CD14-positive monocyte (primary cell): Measurements from ENCODE around the gene INO80D. TPM values are rescaled to one million over a fixed set of nuclear protein-coding genes. Genes with fewer than 3 reads are reported as not detected.
A peak's percentile ranks its signal among the peaks of the same experiment; 100 is the strongest.

Experiments
- DNase-seq, 3 donors: peaks; one replicate each; pipeline ENCODE4 v3.0.0-alpha.2; 2011 to 2022
- H2AFZ ChIP-seq: 2 replicates; pipeline ENCODE4 v1.6.0; 2012; ENCODE audit warnings: mild to moderate bottlenecking, low read depth, low read length, inconsistent platforms; ENCODE audit not compliant: insufficient read depth, poor library complexity, severe bottlenecking
- H3K27ac ChIP-seq, 2 donors: 1 replicate in 1 of 2; 2 replicates in 1 of 2; pipeline ENCODE4 v1.5.1; 2012 to 2013; ENCODE audit warnings: low read length in 2 of 2, control low read depth in 1 of 2, inconsistent platforms in 1 of 2, low read depth in 1 of 2, mild to moderate bottlenecking in 1 of 2
- H3K27me3 ChIP-seq, 2 donors: one replicate each; pipeline versions ENCODE4 v1.6.0 to v1.6.1; 2011 to 2013; ENCODE audit warnings: low read length in 2 of 2; ENCODE audit not compliant: control insufficient read depth in 2 of 2, insufficient read depth in 2 of 2
- H3K36me3 ChIP-seq, 2 donors: replicated peaks in 1 of 2; 1 replicate in 1 of 2; 2 replicates in 1 of 2; pipeline versions ENCODE4 v1.5.1 to v1.6.1; 2012 to 2013; ENCODE audit warnings: low read length in 2 of 2, control low read depth in 1 of 2, inconsistent platforms in 1 of 2, mild to moderate bottlenecking in 1 of 2; ENCODE audit not compliant: insufficient read depth in 2 of 2, control insufficient read depth in 1 of 2
- H3K4me1 ChIP-seq, 2 donors: 1 replicate in 1 of 2; 2 replicates in 1 of 2; pipeline versions ENCODE4 v1.5.1 to v1.6.1; 2012 to 2013; ENCODE audit warnings: low read length in 2 of 2, control low read depth in 1 of 2, inconsistent platforms in 1 of 2, mild to moderate bottlenecking in 1 of 2, moderate library complexity in 1 of 2; ENCODE audit not compliant: insufficient read depth in 2 of 2, control insufficient read depth in 1 of 2
- H3K4me2 ChIP-seq: replicated peaks from 2 replicates; pipeline ENCODE3; 2012; ENCODE audit warnings: low read length, moderate library complexity, mild to moderate bottlenecking; ENCODE audit not compliant: poor library complexity, severe bottlenecking; ENCODE audit errors: extremely low read depth
- H3K4me3 ChIP-seq, 3 experiments: fragments of 200-600 bp in 1 of 3; sonication (generic) in 1 of 3; replicated peaks in 1 of 3; 1 replicate in 2 of 3; 2 replicates in 1 of 3; pipeline ENCODE4 v1.5.1; 2011 to 2013; ENCODE audit warnings: low read length in 3 of 3, mild to moderate bottlenecking in 3 of 3, control low read depth in 2 of 3, low read depth in 2 of 3, inconsistent platforms in 1 of 3, moderate library complexity in 1 of 3
- H3K79me2 ChIP-seq: 2 replicates; pipeline ENCODE4 v1.6.0; 2012; ENCODE audit warnings: mild to moderate bottlenecking, control low read depth, inconsistent platforms, low read length, moderate library complexity; ENCODE audit not compliant: insufficient read depth
- H3K9ac ChIP-seq: 2 replicates; pipeline ENCODE4 v1.6.0; 2017; ENCODE audit warnings: low read length, mild to moderate bottlenecking; ENCODE audit not compliant: insufficient read depth, poor library complexity, severe bottlenecking
- H3K9me3 ChIP-seq, 2 donors: replicated peaks in 1 of 2; 1 replicate in 1 of 2; 2 replicates in 1 of 2; pipeline versions ENCODE4 v1.5.1 to v1.6.1; 2012 to 2013; ENCODE audit warnings: low read length in 2 of 2, control low read depth in 1 of 2; ENCODE audit not compliant: control insufficient read depth in 1 of 2, insufficient read depth in 1 of 2
- H4K20me1 ChIP-seq: 2 replicates; pipeline ENCODE4 v1.6.0; 2012; ENCODE audit warnings: mild to moderate bottlenecking, low read length, control low read depth, moderate library complexity; ENCODE audit not compliant: insufficient read depth
- H3K27ac Mint-ChIP-seq, 7 donors: one replicate each; pipeline ENCODE4 v1.8.0; 2020; ENCODE audit warnings: mild to moderate bottlenecking in 7 of 7, mixed read lengths in 7 of 7, moderate library complexity in 6 of 7, inconsistent platforms in 2 of 7
- H3K27me3 Mint-ChIP-seq, 3 donors: one replicate each; pipeline ENCODE4 v1.8.0; 2021 to 2022; ENCODE audit warnings: low read depth in 3 of 3, mild to moderate bottlenecking in 3 of 3, mixed read lengths in 3 of 3, moderate library complexity in 3 of 3, inconsistent platforms in 1 of 3
- H3K36me3 Mint-ChIP-seq, 2 donors: one replicate each; pipeline ENCODE4 v1.8.0; 2020; ENCODE audit warnings: mixed read lengths in 2 of 2, inconsistent platforms in 1 of 2, mild to moderate bottlenecking in 1 of 2
- H3K4me1 Mint-ChIP-seq: one replicate; pipeline ENCODE4 v1.8.0; 2020; ENCODE audit warnings: mild to moderate bottlenecking, mixed read lengths
- H3K4me3 Mint-ChIP-seq, 2 donors: one replicate each; pipeline ENCODE4 v1.8.0; 2020; ENCODE audit warnings: mild to moderate bottlenecking in 2 of 2, mixed read lengths in 2 of 2, moderate library complexity in 1 of 2
- H3K9me3 Mint-ChIP-seq, 7 donors: one replicate each; pipeline ENCODE4 v1.8.0; 2020 to 2022; ENCODE audit warnings: mixed read lengths in 7 of 7, mild to moderate bottlenecking in 6 of 7, moderate library complexity in 6 of 7, inconsistent platforms in 2 of 7
- WGBS: methylation state at CpG from one replicate; pipeline ENCODE4 v1.1.5; 2013; ENCODE audit warnings: missing lambda C conversion rate; ENCODE audit not compliant: insufficient coverage; 5-methylcytosine and 5-hydroxymethylcytosine counted together
- intact Hi-C, 2 donors: fragments of 100-400 bp; cut with micrococcal nuclease; formaldehyde crosslinking; loops; one replicate each; pipeline versions ENCODE4 v1.15.0 to v1.15.1; 2023
- polyA plus RNA-seq, 3 donors: library from polyadenylated mRNA; depleted of rRNA in 1 of 3; unstranded in 2 of 3; stranded (reverse) in 1 of 3; fragments of 300-500 nt in 2 of 3; fragments of >200 nt in 1 of 3; fragmentation: Illumina TruSeq in 2 of 3; gene quantifications; 1 replicate in 2 of 3; 2 replicates in 1 of 3; pipeline ENCODE4 v1.2.3, GENCODE V29; 2012 to 2021
- TF ChIP-seq, protein P1 (sequence below): fragments of 200-600 bp; IDR thresholded peaks from one replicate; pipeline ENCODE4 v1.8.0; 2022; ENCODE audit warnings: antibody characterized with exemption, mild to moderate bottlenecking

INO80D gene
- polyA plus RNA-seq, 3 donors, result 3.8 to 6.1 (median 4.4) TPM

GRCh38 chr2:206062724-206063123, 23.2 kb downstream of the INO80D start:
- Histone ChIP-seq H3K79me2 (peaks cover 55% of the 10 kb centered on the region), H2AFZ (no peak overlapping the region), H3K27me3 (no peaks in the 10 kb centered on the region), H3K4me1 (peaks cover 0 to 6% of the 10 kb centered on the region in 2 donors), H3K4me2 (no peak overlapping the region), H4K20me1 (peaks cover 7% of the 10 kb centered on the region), H3K9me3 (no peaks in the 10 kb centered on the region), H3K36me3 (peaks cover 35 to 58% of the 10 kb centered on the region in 2 donors), H3K4me3 (no peak overlapping the region), H3K9ac (no peak overlapping the region), H3K27ac (no peak overlapping the region)
- H3K4me1 Mint-ChIP-seq, result peaks cover 18% of the 10 kb centered on the region
- no peak overlapping the region for H3K4me3 Mint-ChIP-seq
- TF ChIP-seq, protein P1, sequence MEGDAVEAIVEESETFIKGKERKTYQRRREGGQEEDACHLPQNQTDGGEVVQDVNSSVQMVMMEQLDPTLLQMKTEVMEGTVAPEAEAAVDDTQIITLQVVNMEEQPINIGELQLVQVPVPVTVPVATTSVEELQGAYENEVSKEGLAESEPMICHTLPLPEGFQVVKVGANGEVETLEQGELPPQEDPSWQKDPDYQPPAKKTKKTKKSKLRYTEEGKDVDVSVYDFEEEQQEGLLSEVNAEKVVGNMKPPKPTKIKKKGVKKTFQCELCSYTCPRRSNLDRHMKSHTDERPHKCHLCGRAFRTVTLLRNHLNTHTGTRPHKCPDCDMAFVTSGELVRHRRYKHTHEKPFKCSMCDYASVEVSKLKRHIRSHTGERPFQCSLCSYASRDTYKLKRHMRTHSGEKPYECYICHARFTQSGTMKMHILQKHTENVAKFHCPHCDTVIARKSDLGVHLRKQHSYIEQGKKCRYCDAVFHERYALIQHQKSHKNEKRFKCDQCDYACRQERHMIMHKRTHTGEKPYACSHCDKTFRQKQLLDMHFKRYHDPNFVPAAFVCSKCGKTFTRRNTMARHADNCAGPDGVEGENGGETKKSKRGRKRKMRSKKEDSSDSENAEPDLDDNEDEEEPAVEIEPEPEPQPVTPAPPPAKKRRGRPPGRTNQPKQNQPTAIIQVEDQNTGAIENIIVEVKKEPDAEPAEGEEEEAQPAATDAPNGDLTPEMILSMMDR, result no peak
- DNase-seq, result no peak
- no peaks in the 10 kb centered on the region for H3K27me3 Mint-ChIP-seq
- intact Hi-C loops, result no loop called here
- WGBS, result 96% methylated on average over 6 of the region's 7 CpGs
- H3K36me3 Mint-ChIP-seq, result peaks cover 44 to 53% of the 10 kb centered on the region in 2 donors
- no peaks in the 10 kb centered on the region for H3K9me3 Mint-ChIP-seq
- H3K27ac Mint-ChIP-seq, result peak overlapping the region in 1 of 7 donors; percentile 63

GRCh38 chr2:206056286-206056685, 29.7 kb downstream of the INO80D start:
- no peaks in the 10 kb centered on the region for H3K9me3 ChIP-seq
- intact Hi-C loops, result no loop called here
- H3K4me3 Mint-ChIP-seq, result no peak overlapping the region
- H3K9me3 Mint-ChIP-seq, result no peaks in the 10 kb centered on the region
- no peaks in the 10 kb centered on the region for H3K4me1 ChIP-seq
- peaks cover 40% of the 10 kb centered on the region for H3K79me2 ChIP-seq
- H3K27ac Mint-ChIP-seq, result peak overlapping the region in 2 of 7 donors; percentile 21 to 46
- no peaks in the 10 kb centered on the region for H3K4me1 Mint-ChIP-seq
- H3K36me3 Mint-ChIP-seq, result peaks cover 48 to 70% of the 10 kb centered on the region in 2 donors
- WGBS, result 100% methylated on average over 5 of the region's 8 CpGs
- H3K27ac ChIP-seq, result no peak overlapping the region
- peaks cover 51 to 83% of the 10 kb centered on the region in 2 donors for H3K36me3 ChIP-seq
- TF ChIP-seq, protein P1, result no peak
- no peak overlapping the region for H3K4me2 ChIP-seq
- no peak overlapping the region for H2AFZ ChIP-seq
- DNase-seq, result no peak
- H3K9ac ChIP-seq, result no peak overlapping the region
- no peaks in the 10 kb centered on the region for H3K27me3 Mint-ChIP-seq
- H3K27me3 ChIP-seq, result no peaks in the 10 kb centered on the region
- H4K20me1 ChIP-seq, result peaks cover 7% of the 10 kb centered on the region
- no peak overlapping the region for H3K4me3 ChIP-seq
